Esophagus muscularis mucosa (tissue), 4 donors: ENCODE data around the gene ARID2. TPM values are rescaled to one million over a fixed set of nuclear protein-coding genes. Genes with fewer than 3 reads are reported as not detected.

Source experiments
- DNase-seq: peaks from one replicate; pipeline ENCODE4 v3.0.0-alpha.2; 2017; ENCODE audit errors: extremely low spot score
- H3K27ac ChIP-seq, 4 donors: fragments of 200-600 bp; sonication (generic); replicated peaks in 1 of 4; 1 replicate in 3 of 4; 2 replicates in 1 of 4; pipeline ENCODE4 v1.5.1; 2016 to 2019; ENCODE audit warnings: mild to moderate bottlenecking in 1 of 4
- H3K27me3 ChIP-seq, 4 donors: fragments of 200-600 bp; sonication (generic); one replicate each; pipeline versions ENCODE4 v1.5.1 to v1.6.0; 2016 to 2019
- H3K36me3 ChIP-seq, 4 donors: fragments of 200-600 bp; sonication (generic); one replicate each; pipeline ENCODE4 v1.5.1; 2016 to 2019
- H3K4me1 ChIP-seq, 4 donors: fragments of 200-600 bp; sonication (generic); one replicate each; pipeline ENCODE4 v1.5.1; 2016 to 2019
- H3K4me3 ChIP-seq, 4 donors: fragments of 200-600 bp; sonication (generic); 1 replicate in 2 of 4; 2 replicates in 2 of 4; pipeline ENCODE4 v1.5.1; 2016 to 2019; ENCODE audit warnings: mild to moderate bottlenecking in 4 of 4, moderate library complexity in 1 of 4
- H3K9me3 ChIP-seq, 4 donors: fragments of 200-600 bp; sonication (generic); 1 replicate in 3 of 4; 2 replicates in 1 of 4; pipeline ENCODE4 v1.5.1; 2016 to 2019
- CTCF ChIP-seq, 3 experiments: fragments of 200-600 bp in 2 of 3; fragments of 450-650 bp in 1 of 3; sonication (generic) in 2 of 3; IDR thresholded peaks; one replicate each; pipeline ENCODE4 v1.5.1; 2017 to 2019; ENCODE audit warnings: antibody characterized with exemption in 3 of 3, mild to moderate bottlenecking in 2 of 3, moderate library complexity in 1 of 3
- EP300 ChIP-seq: sonication (generic); formaldehyde crosslinking; IDR thresholded peaks from one replicate; pipeline ENCODE4 v1.6.1; 2017; ENCODE audit warnings: antibody characterized with exemption
- POLR2A ChIP-seq: fragments of 450-650 bp; IDR thresholded peaks from one replicate; pipeline ENCODE4 v1.6.1; 2017; ENCODE audit warnings: antibody characterized with exemption, moderate library complexity, mild to moderate bottlenecking, low read depth
- POLR2AphosphoS5 ChIP-seq, 2 donors: sonication (generic); formaldehyde crosslinking; IDR thresholded peaks; one replicate each; pipeline ENCODE4 v1.6.1; 2017; ENCODE audit warnings: antibody characterized with exemption in 2 of 2
- WGBS: methylation state at CpG from one replicate; pipeline ENCODE4 v1.1.5; 2018; 5-methylcytosine and 5-hydroxymethylcytosine counted together
- intact Hi-C: fragments of 100-400 bp; cut with DNase I; formaldehyde crosslinking; loops from one replicate; pipeline ENCODE4 v1.15.1; 2023
- total RNA-seq, 4 donors: library from RNA; depleted of rRNA; stranded (reverse); fragments of >200 nt; gene quantifications; one replicate each; pipeline versions ENCODE4 v1.1.0 to v1.2.1, GENCODE V29; 2016

The ARID2 gene
- total RNA-seq, 4 donors from 2014 or later: 24.0 to 45.3 (median 33.0) TPM

- Histone ChIP-seq H3K36me3 (peaks cover 0 to 6% (median 0%) of the 10 kb centered on the region in 4 donors), H3K27ac (peak overlapping the region; percentile 98 to 100 (median 99)), H3K9me3 (no peaks in the 10 kb centered on the region), H3K4me1 (peaks cover 40 to 53% (median 47%) of the 10 kb centered on the region in 4 donors), H3K27me3 (no peaks in the 10 kb centered on the region), H3K4me3 (peak overlapping the region in 1 of 4 donors; percentile 83)
- intact Hi-C loops: no loop called here
- TF ChIP-seq CTCF (IDR thresholded peaks at IDR 0.05) (no peak), EP300 (no peak), POLR2A (no peak)
- no peak for DNase-seq
Observed at GRCh38 chr12:45732936-45733335, 3.4 kb downstream of the ARID2 start.

GRCh38 chr12:45737638-45738037, 8.1 kb downstream of the ARID2 start:
- no peaks in the 10 kb centered on the region for H3K9me3 ChIP-seq
- TF ChIP-seq EP300 (no peak), POLR2AphosphoS5 (IDR thresholded peaks at IDR 0.05) (no peak), POLR2A (no peak), CTCF (IDR thresholded peaks at IDR 0.05) (no peak)
- intact Hi-C loops: no loop called here
- no peak overlapping the region for H3K27ac ChIP-seq
- H3K4me3 ChIP-seq: no peak overlapping the region
- no peak for DNase-seq
- H3K27me3 ChIP-seq: no peaks in the 10 kb centered on the region
- H3K4me1 ChIP-seq: peaks cover 28 to 50% (median 45%) of the 10 kb centered on the region in 4 donors
- peaks cover 0 to 6% (median 0%) of the 10 kb centered on the region in 4 donors for H3K36me3 ChIP-seq

GRCh38 chr12:45742590-45742989, 13.1 kb downstream of the ARID2 start:
- H3K4me1 ChIP-seq: peaks cover 0 to 40% (median 28%) of the 10 kb centered on the region in 4 donors
- intact Hi-C loops: no loop called here
- H3K9me3 ChIP-seq: no peaks in the 10 kb centered on the region
- DNase-seq: no peak
- H3K36me3 ChIP-seq: peaks cover 0 to 4% (median 0%) of the 10 kb centered on the region in 4 donors
- H3K4me3 ChIP-seq: no peak overlapping the region
- no peaks in the 10 kb centered on the region for H3K27me3 ChIP-seq
- H3K27ac ChIP-seq: no peak overlapping the region
- TF ChIP-seq CTCF (IDR thresholded peaks at IDR 0.05) (no peak), POLR2A (no peak), POLR2AphosphoS5 (IDR thresholded peaks at IDR 0.05) (no peak), EP300 (no peak)
- WGBS: 93% methylated on average over 1 of the region's 1 CpG

GRCh38 chr12:45743247-45743646, 13.7 kb downstream of the ARID2 start:
- 100% methylated on average over 2 of the region's 2 CpGs for WGBS
- Histone ChIP-seq H3K9me3 (no peaks in the 10 kb centered on the region), H3K4me1 (peaks cover 0 to 45% (median 31%) of the 10 kb centered on the region in 4 donors), H3K27ac (no peak overlapping the region), H3K27me3 (no peaks in the 10 kb centered on the region), H3K36me3 (peaks cover 0 to 4% (median 0%) of the 10 kb centered on the region in 4 donors), H3K4me3 (no peak overlapping the region)
- TF ChIP-seq POLR2A: no peak
- no peak for TF ChIP-seq EP300
- TF ChIP-seq CTCF (IDR thresholded peaks at IDR 0.05): no peak
- TF ChIP-seq POLR2AphosphoS5 (IDR thresholded peaks at IDR 0.05): no peak
- intact Hi-C loops: no loop called here
- DNase-seq: no peak

DNA sequence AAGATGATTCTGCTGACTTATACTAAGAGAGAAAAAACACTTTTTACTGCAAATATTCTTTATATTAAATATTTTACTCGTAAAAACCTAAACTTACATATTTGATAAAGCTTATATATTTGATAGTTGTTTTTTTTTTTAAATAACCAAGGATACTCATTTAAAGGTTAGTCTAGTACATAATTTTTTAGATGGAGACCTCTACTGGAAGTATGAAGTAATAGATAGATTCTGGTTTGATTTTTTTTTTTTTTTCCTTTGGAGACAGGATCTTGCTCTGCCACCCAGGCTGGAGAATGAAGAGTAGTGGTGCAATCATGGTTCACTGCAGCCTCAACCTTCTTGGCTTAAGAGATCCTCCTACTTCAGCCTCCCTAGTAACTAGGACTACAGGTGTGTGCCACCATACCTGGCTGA, 16.4 kb downstream of the ARID2 start:
- TF ChIP-seq POLR2AphosphoS5 (IDR thresholded peaks at IDR 0.05) (no peak), EP300 (no peak), POLR2A (no peak), CTCF (IDR thresholded peaks at IDR 0.05) (peak; percentile 16 to 48 (median 37))
- H3K27me3 ChIP-seq: no peaks in the 10 kb centered on the region
- H3K36me3 ChIP-seq: peaks cover 0 to 4% (median 0%) of the 10 kb centered on the region in 4 donors
- DNase-seq: no peak
- WGBS: 81% methylated on average over 1 of the region's 1 CpG
- H3K27ac ChIP-seq: no peak overlapping the region
- peaks cover 7 to 50% (median 21%) of the 10 kb centered on the region in 4 donors for H3K4me1 ChIP-seq
- no peak overlapping the region for H3K4me3 ChIP-seq
- no peaks in the 10 kb centered on the region for H3K9me3 ChIP-seq
- intact Hi-C loops: loop anchor here (5.0 kb wide), 1 partner anchor 204 kb away; no protein-coding TSS in a partner anchor
